22Rv1 (cell line): ENCODE measurements around the gene AGO3.

Experiments
- H3K27ac ChIP-seq: fragments of 450-650 bp; 2 replicates; pipeline ENCODE4 v1.5.1; 2017
- CTCF ChIP-seq: fragments of 450-650 bp; IDR thresholded peaks from 2 replicates; pipeline ENCODE4 v1.5.1; 2017; ENCODE audit warnings: mild to moderate bottlenecking
- ZFX ChIP-seq: fragments of 450-650 bp; IDR thresholded peaks from 2 replicates; pipeline ENCODE4 v1.6.1; 2017; ENCODE audit warnings: antibody characterized with exemption, borderline replicate concordance

The AGO3 gene

GRCh38 chr1:36031441-36031840 lies 100.5 kb downstream of the AGO3 start:
- no peak overlapping the region for H3K27ac ChIP-seq
- TF ChIP-seq CTCF (no peak), ZFX (no peak)

GRCh38 chr1:36034692-36035091 lies 103.8 kb downstream of the AGO3 start:
- no peak for TF ChIP-seq ZFX
- TF ChIP-seq CTCF, result no peak
- H3K27ac ChIP-seq, result no peak overlapping the region

GRCh38 chr1:36035154-36035553 lies 104.2 kb downstream of the AGO3 start:
- TF ChIP-seq ZFX (no peak), CTCF (no peak)
- no peak overlapping the region for H3K27ac ChIP-seq

- H3K27ac ChIP-seq, result no peak overlapping the region
- TF ChIP-seq CTCF (no peak), ZFX (no peak)
These were observed 109.3 kb downstream of the AGO3 start for GRCh38 chr1:36040238-36040637.

GRCh38 chr1:36051821-36052220 lies 120.9 kb downstream of the AGO3 start:
- H3K27ac ChIP-seq, result no peak overlapping the region
- TF ChIP-seq ZFX, result no peak
- TF ChIP-seq CTCF, result no peak

- TF ChIP-seq ZFX (no peak), CTCF (no peak)
- no peak overlapping the region for H3K27ac ChIP-seq
These were observed 123.1 kb downstream of the AGO3 start for GRCh38 chr1:36053978-36054377.

- TF ChIP-seq CTCF (no peak), ZFX (no peak)
- no peak overlapping the region for H3K27ac ChIP-seq
These were observed 124.8 kb downstream of the AGO3 start for GRCh38 chr1:36055706-36056105.
